ENCODE data around the gene HOMER1.

Gene HOMER1, protein sequence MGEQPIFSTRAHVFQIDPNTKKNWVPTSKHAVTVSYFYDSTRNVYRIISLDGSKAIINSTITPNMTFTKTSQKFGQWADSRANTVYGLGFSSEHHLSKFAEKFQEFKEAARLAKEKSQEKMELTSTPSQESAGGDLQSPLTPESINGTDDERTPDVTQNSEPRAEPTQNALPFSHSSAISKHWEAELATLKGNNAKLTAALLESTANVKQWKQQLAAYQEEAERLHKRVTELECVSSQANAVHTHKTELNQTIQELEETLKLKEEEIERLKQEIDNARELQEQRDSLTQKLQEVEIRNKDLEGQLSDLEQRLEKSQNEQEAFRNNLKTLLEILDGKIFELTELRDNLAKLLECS

DNA sequence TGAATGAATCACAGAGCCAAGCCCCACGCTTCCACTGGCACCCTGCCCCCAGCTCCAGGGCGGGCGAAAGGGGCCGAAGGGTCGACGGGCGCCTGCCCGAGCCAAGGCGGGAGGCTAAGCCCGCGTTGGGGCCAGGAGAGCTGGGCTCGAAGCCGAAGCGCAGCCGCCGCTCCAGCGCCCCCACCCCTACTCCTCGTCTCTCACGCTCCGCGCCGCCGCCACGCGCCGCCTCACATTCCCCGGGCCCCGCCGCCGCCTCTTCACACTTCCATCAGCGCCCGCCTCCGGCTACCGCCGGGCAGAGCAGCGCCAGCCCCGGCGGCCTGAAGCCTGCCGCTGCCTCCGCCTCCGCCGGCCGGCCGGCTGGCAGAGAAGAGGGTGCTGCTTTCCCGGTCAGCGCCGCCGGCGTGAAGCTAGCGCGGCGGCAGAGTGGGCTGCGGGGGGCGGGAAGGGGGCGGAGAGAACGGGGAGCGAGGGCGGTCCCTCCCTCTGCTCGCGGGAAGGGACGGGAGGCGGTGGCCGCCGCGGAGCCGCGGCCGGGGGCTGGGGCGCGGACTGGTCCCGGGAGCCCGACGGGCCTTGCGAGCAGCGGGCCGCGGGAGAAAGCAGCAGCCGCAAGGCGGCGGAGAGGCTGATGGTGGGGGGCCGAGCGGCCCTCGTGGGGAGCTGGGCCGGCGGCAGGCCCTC lies at the start of gene HOMER1:
Gene HOMER1 (minus strand): TSS at position 431 of the 687 bp plus-strand sequence. CDS start 1,360 bp downstream, outside the sequence.
- DNase-seq: peak; percentile 50

DNA sequence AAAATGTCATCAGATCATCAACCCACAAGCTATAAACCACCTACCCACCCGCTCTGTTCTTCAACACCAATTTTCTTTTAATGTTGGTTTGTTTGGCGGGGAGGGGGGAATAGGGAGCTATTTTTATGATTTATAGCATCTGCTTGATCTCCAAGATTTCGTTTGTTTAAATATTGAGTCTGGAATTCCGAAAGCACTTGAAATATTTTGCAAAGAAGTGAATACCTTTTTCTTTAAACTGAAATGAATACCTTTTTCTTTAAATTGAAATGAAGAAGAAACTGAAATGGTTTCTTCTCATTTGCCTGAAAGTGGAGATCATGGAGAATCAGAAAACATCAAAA lies 49.3 kb upstream of the HOMER1 start:
- DNase-seq: no peak

DNA sequence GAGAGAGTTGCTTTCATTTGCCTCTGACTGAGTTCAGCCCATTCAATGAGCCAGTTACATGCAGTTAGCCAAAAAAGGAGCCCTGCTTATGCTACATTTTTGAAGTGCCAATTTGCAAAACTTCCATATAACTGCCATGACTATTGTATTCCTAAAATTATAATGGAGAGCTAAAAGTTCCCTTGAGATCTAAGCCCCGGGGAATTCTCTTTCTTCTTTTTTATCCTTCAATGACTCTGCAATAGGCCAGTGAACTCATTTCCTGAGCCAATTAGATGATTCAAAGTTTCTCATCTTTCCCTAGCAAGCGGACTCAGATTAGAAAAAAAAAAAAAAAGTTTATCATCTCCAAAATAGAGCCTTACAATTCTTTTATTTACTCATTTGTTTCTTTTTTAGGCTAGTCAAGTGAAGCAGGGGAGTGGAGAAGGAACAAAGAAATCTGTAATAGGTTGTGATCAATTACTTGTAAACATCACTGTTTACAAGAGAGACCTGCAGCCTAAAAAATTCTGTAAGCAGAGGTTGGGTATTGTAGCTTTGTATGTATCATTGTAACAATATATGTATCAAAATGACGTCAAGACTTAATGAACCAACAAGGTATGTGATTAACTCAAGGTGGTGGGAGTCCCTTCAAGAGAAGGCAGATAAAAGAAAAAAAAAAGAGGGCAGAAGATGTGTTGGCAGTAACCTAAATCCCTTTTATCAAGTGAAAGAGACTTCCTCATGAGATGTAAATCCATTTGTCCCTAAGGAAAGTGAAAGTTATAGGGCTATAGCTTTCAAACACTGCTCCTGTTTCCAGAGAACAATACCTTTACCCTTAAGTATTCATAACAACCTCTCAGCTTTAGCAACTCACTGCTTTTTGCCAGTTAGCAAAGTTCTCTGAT lies 48.7 kb upstream of the HOMER1 start:
- DNase-seq: no peak

DNA sequence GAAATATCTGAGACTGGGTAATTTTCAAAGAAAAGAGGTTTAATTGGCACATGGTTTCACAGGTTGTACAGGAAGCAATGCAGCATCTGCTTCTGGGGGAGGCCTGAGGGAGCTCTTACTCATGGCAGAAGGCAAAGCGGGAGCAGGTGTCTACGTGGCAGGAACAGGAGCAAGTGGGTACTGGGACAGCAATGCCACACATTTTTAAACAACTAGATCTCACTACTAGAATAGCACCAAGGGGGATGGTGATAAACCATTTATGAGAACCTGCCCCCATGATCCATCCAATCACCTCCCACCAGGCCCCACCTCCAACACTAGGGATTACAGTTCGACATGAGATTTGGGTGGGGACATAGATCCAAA lies 47.6 kb upstream of the HOMER1 start:
- DNase-seq: no peak

DNA sequence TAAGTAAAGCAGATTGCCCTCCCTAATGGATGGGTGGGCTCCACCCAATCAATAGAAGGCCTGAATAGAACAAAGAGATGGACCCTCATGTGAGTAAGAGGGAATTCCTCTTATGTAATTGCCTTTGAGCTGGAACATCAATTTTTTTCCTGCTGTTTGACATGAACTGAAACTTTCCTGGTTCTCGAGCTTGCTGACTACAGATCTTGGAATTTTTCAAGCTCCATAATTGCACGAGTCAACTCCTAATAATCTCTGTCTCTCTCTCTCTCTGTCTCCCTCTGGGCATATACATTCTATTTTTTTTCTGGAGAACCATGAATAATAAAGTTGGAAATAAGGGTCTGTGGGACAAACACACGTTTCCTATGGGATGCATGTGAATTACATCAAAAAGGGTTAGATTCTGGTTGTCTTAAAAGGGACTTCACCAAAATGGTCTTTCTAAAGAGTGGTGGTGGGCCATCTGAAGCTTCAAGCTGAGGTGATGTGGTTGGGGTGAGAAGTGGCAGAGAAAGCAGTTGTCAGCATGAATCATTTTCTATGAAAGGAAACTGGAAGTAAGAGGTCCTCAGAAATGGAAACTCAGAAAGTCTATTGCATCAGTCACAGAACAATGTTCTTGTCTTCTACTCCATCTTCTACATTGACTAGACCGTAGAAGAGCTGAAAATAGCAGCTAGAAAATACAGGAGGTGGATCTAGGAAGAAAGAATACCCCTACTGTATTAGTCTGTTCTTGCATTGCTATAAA lies 47.0 kb upstream of the HOMER1 start:
- DNase-seq: no peak

DNA sequence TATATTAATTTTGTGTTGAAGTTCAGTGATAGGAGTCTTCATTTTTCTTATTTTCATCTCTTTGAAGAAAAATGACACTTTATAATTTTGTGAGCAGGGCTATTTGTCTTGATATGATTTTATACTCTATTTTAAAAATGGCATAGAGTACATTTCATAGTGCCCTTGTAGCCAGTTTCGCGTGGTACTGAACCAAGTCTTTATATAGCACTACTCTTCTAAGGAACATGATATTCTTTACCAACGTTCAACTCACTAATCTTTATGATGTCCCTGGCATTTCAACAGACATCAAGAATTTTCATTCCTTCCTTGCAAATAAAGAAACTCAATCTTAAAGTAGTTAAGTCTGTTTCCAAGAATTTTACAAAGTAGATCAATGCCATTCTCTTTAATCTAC lies 41.5 kb upstream of the HOMER1 start:
- no peak for DNase-seq

DNA sequence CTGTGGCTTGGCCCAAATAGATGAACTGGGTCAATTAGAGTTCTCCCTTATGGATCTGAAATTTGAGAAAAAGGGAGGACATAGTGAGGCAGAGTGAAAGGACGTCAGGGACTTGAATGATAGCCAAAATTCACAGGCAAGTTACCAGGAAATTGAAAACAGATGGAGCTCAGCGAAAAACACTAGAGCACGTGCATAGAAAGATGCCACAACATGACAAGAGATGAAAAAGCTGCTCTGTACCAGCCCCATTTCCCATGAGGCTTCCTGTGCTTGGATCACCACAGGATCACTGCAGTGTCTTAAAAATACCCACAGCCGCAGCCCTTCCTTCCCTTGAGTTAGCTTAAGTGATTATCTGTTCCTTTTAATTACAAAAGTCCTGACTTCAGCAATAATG lies 39.0 kb upstream of the HOMER1 start:
- DNase-seq: no peak

DNA sequence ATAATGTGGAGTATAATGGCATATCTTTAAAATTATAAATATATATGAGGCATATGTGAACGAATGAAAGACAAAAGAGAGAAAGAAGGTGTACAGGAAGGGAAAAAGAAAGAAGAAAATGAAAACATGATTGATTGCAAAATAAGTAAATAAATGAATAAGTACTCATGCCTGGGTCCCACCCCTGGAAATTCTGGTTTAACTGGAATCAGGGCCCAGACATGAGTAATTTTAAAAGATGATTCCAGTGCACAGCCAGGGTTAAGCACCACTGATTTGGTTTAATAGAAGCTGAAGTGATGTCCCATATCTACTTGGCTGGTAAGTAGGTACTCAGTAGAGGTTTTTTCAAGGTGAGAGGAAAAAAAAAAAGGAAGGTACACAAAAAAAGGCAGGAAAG lies 34.0 kb upstream of the HOMER1 start:
- DNase-seq: peak; percentile 80

DNA sequence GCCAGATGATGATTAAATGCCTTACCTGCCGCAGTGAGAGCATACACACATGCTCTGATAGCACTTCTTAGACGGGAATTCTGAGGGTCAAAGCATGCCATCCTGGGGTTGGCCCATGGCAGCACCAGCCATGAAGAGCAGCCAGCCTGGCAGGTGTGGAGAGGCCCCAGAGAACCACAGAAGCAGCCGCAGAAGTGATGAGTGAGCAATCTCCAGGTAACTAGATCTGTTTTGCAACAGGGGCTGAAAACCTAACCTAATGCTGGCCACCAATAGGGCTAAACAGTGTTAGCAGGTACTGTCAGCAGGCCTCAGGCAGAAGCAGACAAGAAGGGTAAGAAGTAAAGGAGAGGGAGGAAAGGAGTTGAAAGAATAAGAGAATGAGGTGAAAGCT lies 33.5 kb upstream of the HOMER1 start:
- DNase-seq: peak; percentile 57

DNA sequence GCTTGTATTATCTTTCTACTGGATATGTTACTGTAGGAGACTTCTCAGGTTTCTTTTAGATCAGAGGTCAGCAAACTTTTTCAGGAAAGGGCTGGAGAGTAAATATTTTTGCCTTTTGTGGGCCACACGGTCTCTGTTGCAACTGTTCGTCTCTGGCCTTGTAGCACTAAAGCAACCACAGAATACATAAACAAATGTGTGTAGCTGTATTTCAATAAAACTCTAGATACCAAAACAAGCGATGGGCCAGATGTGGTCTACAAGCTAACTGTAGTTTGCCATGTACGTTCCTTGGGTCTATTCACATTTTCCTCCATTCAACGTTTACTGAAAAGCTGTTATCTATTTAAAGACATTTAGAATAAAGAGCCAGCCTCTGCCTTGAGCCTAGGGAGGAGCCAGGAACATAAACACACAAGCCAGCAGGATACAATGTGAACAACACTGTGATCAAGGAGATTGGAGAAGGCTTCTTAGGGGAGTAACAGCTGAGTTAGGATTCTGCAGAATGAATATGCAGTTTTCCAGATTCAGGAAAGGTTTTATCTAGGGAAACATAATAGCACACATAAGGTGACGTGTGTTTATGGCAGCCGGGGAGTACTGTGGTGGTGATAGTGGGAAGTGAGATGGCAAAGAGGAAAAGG lies 33.0 kb upstream of the HOMER1 start:
- no peak for DNase-seq

DNA sequence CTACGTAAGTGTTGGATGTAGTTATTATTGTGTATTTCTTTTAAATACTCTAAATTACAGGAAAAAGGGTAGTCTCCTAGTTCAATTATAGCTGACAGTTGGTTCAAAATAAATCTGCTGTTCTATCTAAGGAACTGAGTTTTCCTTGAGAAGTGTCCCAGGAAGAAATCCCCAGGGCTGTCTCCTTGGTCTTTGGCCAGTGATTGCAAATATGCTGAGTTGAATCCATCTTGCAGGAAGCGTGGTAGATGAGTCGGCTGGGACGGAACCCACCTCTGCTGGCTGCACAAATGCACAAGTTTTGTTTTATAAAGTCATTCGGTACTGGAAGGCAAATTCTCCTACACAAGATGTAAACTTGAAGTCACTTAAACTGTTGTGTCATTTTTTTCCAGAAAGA lies 30.2 kb upstream of the HOMER1 start:
- DNase-seq: no peak

DNA sequence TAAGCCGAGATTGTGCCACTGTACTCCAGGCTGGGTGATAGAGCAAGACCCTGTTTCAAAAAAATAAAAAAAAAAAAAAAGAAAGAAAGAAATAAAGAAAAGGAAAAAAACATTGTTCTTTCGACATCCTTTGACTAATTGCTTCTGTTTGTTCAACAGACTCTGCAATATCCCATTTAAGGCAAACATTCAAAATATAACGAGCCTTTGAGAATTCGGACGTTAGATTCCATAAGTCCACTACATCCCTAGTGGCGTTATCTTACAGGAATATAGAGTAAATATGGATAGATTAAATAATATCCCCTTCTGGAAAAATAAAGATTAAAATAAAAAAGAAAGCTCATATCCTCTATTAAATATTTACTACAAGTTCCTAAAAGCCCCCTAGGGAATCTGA lies 27.0 kb upstream of the HOMER1 start:
- no peak for DNase-seq

DNA sequence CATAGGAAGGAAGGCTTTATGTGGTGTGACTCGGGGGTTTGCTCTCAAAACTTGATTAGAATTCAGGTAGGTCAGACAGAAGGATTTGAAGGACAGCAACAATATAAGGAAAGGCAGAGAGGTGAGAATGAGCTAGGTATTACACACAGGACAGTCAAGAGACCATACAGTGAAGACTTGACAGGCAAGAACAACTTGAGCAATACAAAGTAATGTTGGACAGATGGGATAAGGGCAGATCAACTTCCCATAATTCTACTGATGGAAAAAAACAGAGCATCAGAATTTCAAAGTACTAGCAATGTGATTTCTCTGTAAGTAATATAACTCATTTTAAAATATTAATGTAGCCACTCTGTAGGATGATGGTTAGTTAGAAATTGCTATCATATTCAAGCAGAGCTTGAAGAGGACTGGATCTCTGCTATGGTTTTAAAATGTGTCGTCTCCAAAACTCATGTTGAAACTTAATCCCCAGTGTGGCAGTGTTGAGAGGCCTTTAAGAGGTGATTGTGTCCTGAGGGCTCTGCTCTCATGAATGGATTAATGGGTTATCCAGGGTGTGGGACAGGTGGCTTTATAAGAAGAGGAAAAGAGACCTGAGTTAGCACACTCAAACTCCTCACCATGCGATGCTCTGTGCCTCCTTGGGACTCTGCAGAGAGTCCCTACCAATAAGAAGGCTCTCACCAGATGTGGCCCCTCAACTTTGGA lies 22.4 kb upstream of the HOMER1 start:
- peak; percentile 21 for DNase-seq

DNA sequence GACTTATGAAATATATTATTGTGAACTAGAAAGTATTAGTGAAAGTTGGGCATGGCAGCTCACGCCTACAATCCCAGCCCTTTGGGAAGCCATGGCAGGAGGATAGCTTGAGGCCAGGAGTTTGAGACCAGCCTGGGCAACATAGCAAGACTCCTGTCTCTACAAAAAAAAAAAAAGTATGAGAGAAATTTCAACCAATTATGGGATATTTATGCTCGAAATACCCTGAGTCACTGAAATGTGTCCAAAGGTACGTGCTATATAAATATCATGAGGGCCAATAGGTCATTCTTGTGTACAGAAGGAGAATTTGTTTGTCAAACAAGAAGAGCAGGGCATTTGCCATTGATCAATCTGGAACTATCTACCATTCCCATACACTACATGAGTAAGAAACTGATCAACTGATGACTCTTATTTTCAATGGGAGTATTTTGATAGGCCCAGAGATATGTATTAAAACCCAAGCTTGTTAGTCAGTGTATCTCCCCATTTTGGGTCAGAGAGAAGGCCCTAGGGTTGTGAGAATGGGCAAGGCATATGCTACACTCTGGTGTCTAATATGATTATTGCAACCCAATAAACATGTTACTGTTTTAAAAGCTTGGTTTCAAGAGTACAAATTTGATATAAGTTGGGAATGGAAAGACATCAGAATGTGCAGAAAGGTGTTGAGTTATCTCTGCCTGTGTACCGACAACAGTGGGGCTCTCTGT lies 21.7 kb upstream of the HOMER1 start:
- DNase-seq: no peak

DNA sequence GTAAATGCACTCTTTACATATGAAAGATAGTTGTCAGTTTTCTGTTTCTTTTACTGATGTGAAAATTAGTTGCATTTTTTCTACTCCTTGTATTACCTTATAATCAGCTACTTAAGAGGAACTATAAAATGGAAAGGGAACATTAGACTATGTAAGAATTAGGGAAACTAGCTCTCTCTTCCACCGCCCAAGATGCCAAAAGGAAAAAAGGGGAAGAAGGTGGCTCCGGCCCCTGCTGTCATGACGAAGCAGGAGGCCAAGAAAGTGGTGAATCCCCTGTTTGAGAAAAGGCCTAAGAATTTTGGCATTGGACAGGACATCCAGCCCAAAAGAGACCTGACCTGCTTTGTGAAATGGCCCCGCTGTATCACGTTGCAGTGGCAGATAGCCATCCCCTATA lies 15.2 kb upstream of the HOMER1 start:
- DNase-seq: no peak

DNA sequence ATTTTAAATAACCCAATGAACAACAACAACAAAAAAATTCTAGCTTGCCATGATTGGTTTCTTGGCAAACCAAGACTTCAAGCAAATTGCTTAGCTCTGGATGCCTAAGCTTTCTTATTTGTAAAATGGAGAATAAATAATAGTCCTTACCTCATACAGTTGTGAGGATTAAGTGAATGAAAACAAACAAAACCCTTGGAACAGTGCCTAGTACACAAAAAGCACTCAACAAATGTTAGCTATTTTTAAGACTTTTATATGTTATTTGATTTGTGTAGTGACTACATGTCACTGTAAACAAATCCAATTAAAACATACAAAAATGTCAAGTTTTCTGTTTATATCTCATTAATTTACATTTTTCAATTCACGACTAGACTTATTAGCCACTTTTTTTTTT lies 13.5 kb upstream of the HOMER1 start:
- DNase-seq: peak; percentile 8

DNA sequence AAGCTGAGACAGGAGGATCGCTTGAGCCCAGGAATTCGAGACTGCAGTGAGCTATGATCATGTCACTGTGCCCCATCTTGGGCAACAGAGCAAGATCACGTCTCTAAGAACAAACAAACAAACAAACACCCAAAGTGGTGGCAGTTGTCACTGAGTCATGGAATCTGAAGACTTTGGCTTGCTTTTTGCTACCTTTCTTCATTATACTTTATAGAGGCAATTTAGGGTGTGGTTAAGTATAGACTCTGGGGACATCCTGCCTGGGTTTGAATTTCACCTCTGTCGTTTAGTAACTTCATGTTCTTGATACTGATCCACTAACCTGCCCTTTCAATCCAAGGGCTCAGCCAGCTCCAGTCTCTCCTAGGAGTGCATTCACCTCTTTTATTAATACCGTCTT lies 13.0 kb upstream of the HOMER1 start:
- DNase-seq: no peak

DNA sequence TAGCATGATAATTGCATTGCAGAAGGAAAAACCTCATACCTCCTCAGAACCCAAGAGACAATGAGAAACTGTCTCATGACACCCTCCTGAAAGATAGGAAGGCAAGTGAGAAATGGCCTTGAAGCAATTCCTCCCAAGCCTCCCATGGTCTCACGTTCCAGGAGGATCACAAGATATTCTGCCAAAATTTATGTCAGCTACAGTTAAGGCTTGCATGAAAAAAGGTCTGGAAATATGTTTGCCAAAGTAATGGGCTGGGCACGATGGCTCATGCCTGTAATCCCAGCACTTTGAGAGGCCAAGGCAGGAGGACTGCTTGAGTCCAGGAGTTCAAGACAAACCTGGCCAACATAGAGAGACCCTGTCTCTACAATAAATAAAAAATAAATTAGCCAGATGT lies 12.6 kb upstream of the HOMER1 start:
- DNase-seq: no peak

DNA sequence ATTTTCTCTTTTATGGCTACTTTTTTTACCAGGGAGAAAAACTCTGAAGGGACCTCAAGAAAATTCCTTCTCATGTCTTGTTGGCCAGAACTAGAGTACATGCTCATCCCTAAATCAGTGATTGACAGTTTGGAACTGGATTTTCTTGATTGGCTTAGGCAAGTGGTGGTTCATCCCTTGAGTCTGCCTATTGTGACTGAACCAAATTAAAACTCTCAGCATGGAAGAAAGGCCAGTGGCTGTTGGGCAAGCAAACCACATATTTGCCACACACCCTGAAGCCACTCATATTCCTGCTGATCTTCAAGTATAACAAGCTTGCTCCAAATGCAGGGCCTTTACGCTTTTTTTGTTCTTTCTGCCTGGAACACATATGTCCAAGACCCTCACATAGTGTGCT lies 7.2 kb upstream of the HOMER1 start:
- no peak for DNase-seq

DNA sequence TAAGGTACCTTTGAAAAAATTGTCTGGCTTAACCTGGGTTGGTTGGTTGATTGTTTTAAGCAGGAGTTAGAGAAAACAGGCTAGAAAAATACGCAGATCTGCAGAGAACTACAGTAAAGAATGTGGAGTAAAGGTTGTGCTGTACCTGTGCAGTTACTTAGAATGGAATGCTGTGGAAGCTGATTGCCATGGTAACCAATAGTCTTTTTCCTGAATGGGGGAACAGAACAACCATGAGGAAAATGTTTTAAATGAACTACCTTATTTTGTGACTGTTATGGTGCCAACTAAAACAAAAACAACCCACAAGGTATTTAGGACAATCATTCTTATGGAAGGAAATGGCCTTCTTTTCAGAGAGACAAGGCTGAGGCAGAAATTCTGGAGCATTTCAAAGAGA lies 4.8 kb upstream of the HOMER1 start:
- no peak for DNase-seq

DNA sequence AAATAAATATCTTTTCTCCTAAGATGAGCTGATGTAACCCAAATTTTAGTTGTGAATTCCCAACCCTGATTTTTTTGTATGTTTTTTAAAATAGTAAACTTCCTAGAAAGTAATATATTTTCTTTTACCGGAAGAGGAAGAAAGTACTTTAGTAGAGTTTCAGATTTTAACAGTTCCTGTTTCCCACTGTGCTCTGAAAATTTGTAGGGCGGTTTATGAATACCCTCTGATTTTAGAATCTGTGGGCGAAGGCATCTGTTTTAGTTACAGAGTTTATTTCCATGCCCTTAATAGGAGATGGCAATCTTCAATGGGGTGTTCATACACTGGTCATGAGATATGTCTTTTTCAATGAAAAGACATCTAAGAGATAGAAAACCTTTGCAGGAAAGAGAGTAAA lies 3.7 kb upstream of the HOMER1 start:
- no peak for DNase-seq

Data from NCI-H2029 treated with DMSO at 0.1 percent for 48 hours (cell line).